Measurements from ENCODE around the gene ASPN.

GRCh38 chr9:92510747-92511146 is 28.4 kb upstream of the ASPN start:
- TF ChIP-seq EZH2 (IDR thresholded peaks at IDR 0.05; ENCODE audit: insufficient read depth, poor library complexity, severe bottlenecking) (no peak), EZH2phosphoT487 (IDR thresholded peaks at IDR 0.05; ENCODE audit: insufficient read depth, low read depth) (no peak)

All from GM23248 (cell line).